DMS153 treated with DMSO at 0.1 percent for 48 hours (cell line): ENCODE results near the gene CNTROB.

Experiments
- DNase-seq: peaks from one replicate; lab custom pipeline; 2025; ENCODE audit not compliant: unreplicated experiment; lab: John Stamatoyannopoulos, UW

Gene CNTROB

GRCh38 chr17:7982666-7983065 is 50.7 kb downstream of the CNTROB start:
- no peak for DNase-seq

DNA sequence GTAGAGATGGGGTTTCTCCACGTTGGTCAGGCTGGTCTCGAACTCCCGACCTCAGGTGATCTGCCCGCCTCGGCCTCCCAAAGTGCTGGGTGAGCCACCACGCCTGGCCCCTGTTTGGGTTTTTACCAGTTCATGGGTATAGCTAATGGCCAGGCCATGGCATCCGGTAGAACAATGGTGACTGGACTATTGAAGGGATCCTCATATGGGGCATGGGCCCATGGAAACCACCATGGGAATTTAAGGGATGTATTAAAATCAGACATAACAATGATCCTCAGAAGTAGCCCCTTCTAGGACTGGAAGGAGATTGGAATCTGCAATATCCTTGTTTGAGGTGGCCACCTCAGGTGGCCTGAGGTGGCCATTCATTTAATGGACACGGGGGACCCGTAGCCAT is 52.9 kb downstream of the CNTROB start:
- no peak for DNase-seq

GRCh38 chr17:7987112-7987893 is 55.3 kb downstream of the CNTROB start:
- DNase-seq = no peak

DNA sequence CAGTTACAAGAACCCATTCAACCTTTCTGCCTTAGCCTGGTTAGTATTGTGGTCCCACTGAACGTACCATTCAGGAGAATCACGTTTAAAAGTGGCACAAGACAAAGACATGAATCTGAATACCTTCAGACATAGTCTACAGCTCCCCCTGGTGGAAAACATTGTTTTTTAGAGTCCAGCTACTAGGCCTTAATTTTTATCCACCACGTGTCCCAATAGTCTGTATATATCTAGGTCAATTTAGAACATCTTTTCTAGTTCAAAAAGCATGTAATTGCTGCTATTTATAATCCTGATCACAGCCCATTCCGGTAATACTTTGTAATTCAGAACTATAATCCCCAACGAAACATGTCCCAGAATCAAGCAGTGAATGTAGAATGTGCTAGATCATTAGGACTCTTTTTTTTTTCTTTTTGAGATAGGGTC is 56.8 kb downstream of the CNTROB start:
- DNase-seq = peak; percentile 1

DNA sequence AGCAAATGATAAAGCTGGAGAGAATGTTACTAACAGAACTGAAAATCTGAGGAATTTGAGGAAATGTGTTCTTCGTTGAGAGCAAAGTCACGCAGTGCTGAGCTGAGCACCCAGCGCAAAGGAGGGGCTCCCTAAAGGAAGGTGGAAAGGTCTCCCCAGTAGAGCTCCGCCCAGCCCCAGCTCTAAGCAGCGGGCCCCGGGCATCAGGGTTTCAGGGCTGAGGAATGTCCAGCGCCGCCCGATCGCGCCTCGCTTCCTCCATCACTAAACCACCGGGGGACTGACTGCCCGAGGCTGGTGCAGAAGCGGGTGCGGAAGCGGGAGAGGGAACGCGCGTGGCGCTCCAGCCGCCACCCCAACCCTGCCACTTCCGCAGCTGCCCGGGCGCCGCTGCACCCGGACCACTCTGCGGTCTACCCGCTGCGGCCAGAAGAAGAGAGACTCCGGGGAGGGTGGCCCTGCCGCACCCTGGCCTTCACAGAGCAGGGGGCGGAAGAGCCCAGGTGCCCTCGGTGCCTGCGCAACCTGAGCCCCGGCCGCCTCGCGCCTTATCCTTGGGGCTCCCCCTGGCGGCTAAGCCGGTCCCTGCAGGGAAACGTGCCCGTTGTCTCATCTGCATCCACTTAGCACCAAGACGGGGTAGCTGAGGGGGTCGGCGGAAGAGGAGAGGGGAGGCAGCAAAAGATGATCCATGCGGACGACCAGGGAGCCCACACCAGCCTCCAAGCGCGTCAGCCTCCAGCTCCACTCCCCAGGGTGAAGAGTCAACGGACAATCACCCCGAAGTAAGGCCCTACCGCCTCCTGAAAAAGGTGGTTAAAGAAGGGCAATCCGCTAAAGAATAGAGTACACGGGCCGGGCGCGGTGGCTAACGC is 58.0 kb downstream of the CNTROB start:
- peak; percentile 6 for DNase-seq

DNA sequence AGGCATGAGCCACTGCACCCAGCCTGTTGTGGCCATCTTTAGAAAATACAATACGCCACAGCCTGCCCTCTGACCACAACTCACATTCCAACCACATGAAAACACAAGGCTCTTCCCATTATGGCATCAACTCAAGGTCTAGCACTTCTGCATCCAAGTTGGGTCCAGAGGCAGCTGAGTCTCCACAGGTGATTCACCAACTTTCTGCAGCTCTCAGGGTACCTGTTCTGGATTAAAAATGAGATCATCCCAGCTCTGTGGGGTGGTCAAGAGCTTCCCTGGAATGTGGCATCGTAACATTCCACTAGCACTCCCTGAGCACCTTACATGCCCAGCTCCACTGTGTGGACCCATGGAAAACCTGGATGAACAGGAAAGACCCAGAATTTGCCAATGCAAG is 60.5 kb downstream of the CNTROB start:
- no peak for DNase-seq

DNA sequence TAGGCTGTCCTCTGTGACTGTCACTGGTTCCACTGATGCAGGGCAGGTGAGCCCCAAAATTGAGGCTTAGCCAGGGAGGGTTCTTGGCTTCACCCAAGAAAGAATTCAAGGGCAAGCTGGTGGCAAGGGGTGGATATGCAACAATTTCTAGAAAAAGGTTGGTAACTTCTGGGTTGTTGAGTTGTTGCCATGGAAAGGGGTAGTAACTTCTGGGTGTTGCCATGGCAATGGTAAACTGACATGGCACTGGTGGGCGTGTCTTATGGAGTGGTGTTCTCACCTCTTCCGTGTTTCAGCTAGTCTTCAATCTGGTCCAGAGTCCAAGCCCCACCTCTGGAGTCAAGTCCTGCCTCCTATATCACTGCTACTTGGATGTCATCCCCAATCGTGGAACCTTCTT is 60.9 kb downstream of the CNTROB start:
- no peak for DNase-seq

DNA sequence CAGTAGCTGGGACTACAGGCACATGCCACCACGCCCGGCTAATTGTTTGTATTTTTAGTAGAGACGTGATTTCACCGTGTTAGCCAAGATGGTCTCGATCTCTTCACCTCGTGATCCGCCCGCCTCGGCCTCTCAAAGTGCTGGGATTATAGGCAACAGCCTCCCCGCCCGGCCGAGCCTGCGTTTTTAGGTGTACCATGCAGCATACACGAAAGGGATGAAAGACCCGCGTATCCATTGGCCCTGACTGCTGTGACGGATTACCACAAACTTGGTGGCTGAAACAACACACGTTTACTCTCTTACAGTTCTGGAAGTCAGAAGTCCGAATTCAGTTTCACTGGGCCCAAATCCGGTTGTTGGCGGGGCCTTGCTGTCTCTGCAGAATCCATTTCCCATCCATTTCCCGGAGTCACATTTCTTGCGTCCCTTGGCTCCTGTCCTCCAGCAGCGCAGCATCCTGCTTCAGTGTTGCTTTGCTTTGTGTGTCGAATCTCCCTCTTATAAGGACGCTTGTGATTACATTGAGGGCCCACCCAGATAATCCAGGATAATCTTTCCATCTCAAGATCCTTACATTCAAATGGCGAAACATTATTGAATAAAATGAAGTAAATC is 62.1 kb downstream of the CNTROB start:
- DNase-seq = no peak

- no peak for DNase-seq
Observed at GRCh38 chr17:7995724-7996123, 63.7 kb downstream of the CNTROB start.

DNA sequence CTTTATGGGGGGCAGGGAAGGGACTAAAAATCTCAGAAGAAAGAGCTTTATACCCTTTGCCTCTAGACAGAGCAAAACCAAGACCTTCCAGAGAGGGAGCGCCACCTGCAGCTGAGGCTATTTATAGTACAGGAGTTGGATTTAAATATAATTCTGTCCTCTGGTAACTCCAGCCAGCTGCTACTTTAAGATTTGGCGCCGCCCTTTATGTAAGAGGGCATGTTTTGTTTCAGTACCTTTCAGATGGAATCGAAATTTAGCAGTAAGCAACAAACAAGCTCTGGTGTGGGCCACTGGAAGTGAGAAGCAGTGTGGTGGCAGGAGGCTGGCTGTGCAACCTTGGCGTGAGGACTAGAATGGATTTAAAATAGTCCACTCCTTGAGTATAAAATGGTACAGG is 65.2 kb downstream of the CNTROB start:
- DNase-seq = no peak
